Activated CD8-positive, alpha-beta memory T cell treated with anti-CD3 and anti-CD28 coated beads for 48 hours (primary cell): ENCODE results near the gene SMIM20.

Source experiments
- DNase-seq, 3 experiments: peaks; one replicate each; pipeline ENCODE4 v3.0.0-alpha.2; 2020; ENCODE audit warnings: low read depth in 2 of 3, low spot score in 2 of 3

Gene SMIM20

GRCh38 chr4:25953740-25954139 lies 39.7 kb downstream of the SMIM20 start:
- DNase-seq, result no peak

- DNase-seq, result no peak
These were observed 40.4 kb downstream of the SMIM20 start for GRCh38 chr4:25954293-25954904.

GRCh38 chr4:25955705-25956104 lies 41.7 kb downstream of the SMIM20 start:
- DNase-seq, result no peak

- DNase-seq, result no peak
These were observed 42.2 kb downstream of the SMIM20 start for GRCh38 chr4:25956260-25956659.

GRCh38 chr4:25958110-25958509 lies 44.1 kb downstream of the SMIM20 start:
- no peak for DNase-seq

- no peak for DNase-seq
These were observed 48.4 kb downstream of the SMIM20 start for GRCh38 chr4:25962393-25962792.

GRCh38 chr4:25965629-25966028 lies 51.6 kb downstream of the SMIM20 start:
- DNase-seq, result no peak

- DNase-seq, result no peak
These were observed 52.2 kb downstream of the SMIM20 start for GRCh38 chr4:25966171-25966570.

- DNase-seq, result no peak
These were observed 55.5 kb downstream of the SMIM20 start for GRCh38 chr4:25969374-25970155.

- DNase-seq, result no peak
These were observed 56.2 kb downstream of the SMIM20 start for GRCh38 chr4:25970226-25970675.

- no peak for DNase-seq
These were observed 56.8 kb downstream of the SMIM20 start for GRCh38 chr4:25970691-25971432.

GRCh38 chr4:25972366-25972765 lies 58.3 kb downstream of the SMIM20 start:
- DNase-seq, result no peak

GRCh38 chr4:25972984-25973745 lies 59.1 kb downstream of the SMIM20 start:
- DNase-seq, result no peak

- no peak for DNase-seq
These were observed 62.8 kb downstream of the SMIM20 start for GRCh38 chr4:25976780-25977179.

GRCh38 chr4:25977397-25978170 lies 63.6 kb downstream of the SMIM20 start:
- DNase-seq, result no peak

- DNase-seq, result no peak
These were observed 64.3 kb downstream of the SMIM20 start for GRCh38 chr4:25978327-25978726.
